GM12801 (cell line): Measurements from ENCODE around the gene ZMAT5.

Source experiments
- TF ChIP-seq, protein P1 (sequence below): IDR thresholded peaks from one replicate; pipeline ENCODE4 v1.5.1; 2011; ENCODE audit warnings: control low read depth; ENCODE audit not compliant: insufficient read length; ENCODE audit errors: extremely low read depth

Gene ZMAT5

GRCh38 chr22:29697853-29698598, 68.8 kb downstream of the ZMAT5 start:
- TF ChIP-seq, protein P1, sequence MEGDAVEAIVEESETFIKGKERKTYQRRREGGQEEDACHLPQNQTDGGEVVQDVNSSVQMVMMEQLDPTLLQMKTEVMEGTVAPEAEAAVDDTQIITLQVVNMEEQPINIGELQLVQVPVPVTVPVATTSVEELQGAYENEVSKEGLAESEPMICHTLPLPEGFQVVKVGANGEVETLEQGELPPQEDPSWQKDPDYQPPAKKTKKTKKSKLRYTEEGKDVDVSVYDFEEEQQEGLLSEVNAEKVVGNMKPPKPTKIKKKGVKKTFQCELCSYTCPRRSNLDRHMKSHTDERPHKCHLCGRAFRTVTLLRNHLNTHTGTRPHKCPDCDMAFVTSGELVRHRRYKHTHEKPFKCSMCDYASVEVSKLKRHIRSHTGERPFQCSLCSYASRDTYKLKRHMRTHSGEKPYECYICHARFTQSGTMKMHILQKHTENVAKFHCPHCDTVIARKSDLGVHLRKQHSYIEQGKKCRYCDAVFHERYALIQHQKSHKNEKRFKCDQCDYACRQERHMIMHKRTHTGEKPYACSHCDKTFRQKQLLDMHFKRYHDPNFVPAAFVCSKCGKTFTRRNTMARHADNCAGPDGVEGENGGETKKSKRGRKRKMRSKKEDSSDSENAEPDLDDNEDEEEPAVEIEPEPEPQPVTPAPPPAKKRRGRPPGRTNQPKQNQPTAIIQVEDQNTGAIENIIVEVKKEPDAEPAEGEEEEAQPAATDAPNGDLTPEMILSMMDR, result no peak

DNA sequence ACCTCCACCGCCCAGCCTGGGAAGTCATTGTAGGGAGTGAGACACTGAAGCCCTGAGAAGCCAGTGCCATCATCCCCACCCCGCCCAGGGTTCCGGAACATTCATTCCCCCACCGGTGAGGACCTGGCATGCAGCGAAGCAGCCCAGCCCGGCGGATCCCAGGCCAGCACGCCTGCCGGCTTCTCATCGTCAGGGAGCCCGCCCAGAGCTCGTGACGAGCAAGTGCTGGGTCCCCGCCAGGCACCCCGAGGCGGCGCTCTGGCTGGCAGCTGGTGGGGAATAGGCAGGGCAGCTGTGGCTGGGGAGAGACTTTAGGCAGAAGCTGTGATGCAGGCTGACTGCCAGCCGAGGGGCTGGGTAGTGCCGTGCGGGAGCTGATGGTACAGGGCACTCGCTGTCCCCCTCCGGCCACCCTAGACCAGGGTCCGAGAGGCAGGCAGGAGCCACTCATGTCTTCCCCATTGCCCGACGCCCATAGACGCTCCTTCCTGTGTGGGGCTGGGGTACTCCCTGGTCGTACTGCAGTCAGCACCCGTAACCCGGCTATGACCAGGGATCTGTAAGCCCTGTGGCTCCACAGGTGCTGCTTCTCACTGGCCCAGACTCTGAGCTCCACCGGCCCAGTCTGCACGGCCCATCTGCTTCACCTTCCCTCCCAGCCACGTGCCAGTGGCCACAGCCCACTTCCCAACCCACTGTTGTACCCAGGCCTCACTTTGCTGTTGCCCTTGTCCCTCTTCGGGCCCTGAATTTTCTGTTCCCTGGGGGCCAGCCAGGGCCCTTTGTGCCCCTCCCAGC, 71.5 kb downstream of the ZMAT5 start:
- TF ChIP-seq, protein P1, result no peak

DNA sequence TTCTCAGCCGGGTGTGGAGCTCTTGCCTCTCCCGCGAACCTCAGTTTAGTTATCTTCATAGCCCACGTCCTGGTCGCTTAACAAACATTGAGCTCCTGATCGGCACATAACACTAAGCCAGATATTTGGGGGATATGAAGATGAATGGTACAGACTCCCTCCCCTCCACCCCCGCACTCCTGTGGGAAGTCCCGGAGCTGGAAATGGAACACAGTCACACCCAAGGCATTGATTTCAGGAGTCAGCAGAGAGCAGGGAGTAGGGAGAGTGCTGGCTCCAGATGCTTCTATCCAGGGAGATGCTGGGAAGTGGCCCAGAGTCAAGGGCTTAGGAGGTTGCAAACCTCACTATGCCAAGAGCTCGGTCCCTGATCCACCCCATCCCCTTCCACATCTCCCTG, 73.1 kb downstream of the ZMAT5 start:
- TF ChIP-seq, protein P1, result no peak

GRCh38 chr22:29693161-29693560, 73.6 kb downstream of the ZMAT5 start:
- TF ChIP-seq, protein P1, result no peak

GRCh38 chr22:29692327-29692640, 74.5 kb downstream of the ZMAT5 start:
- TF ChIP-seq, protein P1, result no peak

DNA sequence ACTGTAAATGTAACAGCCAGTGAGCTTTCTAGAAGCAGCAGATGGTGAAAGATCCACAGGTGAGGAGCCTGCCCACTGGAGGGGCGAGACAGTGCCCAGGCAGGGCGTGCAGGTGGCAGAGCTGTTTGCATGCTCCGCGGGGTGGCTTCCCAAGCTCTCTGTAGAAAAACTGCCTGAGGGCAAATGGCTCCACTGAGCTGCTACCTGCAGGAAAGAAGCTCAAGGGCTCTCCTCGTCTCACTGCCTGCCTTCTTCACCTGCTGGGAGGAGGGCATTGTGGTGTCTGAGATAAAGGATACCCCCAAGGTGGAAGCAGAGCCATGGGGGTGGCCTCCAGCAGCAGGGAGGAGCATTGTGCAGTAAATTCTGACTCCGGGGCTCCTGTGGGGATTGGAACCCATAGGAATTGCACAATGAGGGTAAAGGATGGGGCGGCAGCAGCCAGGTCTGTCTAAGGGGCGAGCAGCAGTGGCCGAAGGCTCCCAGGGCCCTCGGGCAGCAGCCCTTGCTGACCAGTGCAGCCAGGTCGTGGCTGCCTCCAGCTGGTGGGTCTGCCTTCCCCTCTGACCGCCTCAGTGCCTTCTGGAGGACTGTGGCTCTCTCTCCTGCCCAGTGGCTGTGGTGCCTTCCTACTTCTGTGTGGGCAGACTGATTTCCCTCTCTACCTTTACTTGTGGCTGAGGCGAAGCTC, 75.0 kb downstream of the ZMAT5 start:
- TF ChIP-seq, protein P1, result no peak

GRCh38 chr22:29690476-29690875, 76.3 kb downstream of the ZMAT5 start:
- TF ChIP-seq, protein P1, result no peak
